Suprapubic skin (tissue), 2 donors: Measurements from ENCODE around the gene SLC37A3.

Source experiments
- EP300 ChIP-seq: sonication (generic); formaldehyde crosslinking; IDR thresholded peaks from one replicate; pipeline ENCODE4 v1.6.1; 2017; ENCODE audit warnings: antibody characterized with exemption
- POLR2A ChIP-seq, 2 donors: fragments of 450-650 bp; IDR thresholded peaks; one replicate each; pipeline ENCODE4 v1.6.1; 2017; ENCODE audit warnings: antibody characterized with exemption in 2 of 2, mild to moderate bottlenecking in 2 of 2, moderate library complexity in 2 of 2

DNA sequence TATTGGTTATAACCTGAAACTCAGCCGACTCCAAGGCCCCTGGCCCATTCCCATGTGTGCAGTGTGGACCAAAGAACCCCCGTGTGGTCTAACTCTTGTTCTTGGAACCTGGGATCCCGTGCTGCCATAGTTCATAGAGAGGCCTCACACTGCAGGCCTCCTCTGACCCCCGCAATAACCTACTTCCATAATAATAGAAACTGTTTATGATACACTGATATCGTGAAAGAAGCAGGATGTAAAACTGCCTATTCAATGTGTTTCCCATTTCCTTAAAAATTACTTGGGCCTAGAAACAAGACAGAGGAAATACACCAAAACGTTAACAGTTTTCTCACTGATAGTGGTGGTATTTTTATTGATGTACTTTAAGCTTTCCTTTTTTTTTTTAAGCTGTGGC, 112.4 kb downstream of the SLC37A3 start:
- TF ChIP-seq POLR2A (IDR thresholded peaks at IDR 0.05) (no peak), EP300 (no peak)
